Effector memory CD4-positive, alpha-beta T cell (primary cell): ENCODE data around the gene MGMT.

Experiments used
- DNase-seq, 3 donors: peaks; one replicate each; pipeline ENCODE4 v3.0.0-alpha.2; 2020
- H3K27ac ChIP-seq: 2 replicates; pipeline ENCODE4 v1.7.0; 2013; ENCODE audit warnings: mild to moderate bottlenecking, low read length, moderate library complexity; ENCODE audit not compliant: insufficient read depth, poor library complexity, severe bottlenecking
- H3K27me3 ChIP-seq: replicated peaks from 2 replicates; pipeline ENCODE4 v1.7.0; 2013; ENCODE audit warnings: mild to moderate bottlenecking, low read length; ENCODE audit not compliant: insufficient read depth, control insufficient read depth, poor library complexity, severe bottlenecking
- H3K36me3 ChIP-seq: 2 replicates; pipeline ENCODE4 v1.7.0; 2013; ENCODE audit warnings: mild to moderate bottlenecking, low read length, moderate library complexity; ENCODE audit not compliant: control insufficient read depth, insufficient read depth
- H3K4me1 ChIP-seq: 2 replicates; pipeline ENCODE4 v1.7.0; 2013; ENCODE audit warnings: low read length, mild to moderate bottlenecking; ENCODE audit not compliant: control insufficient read depth, insufficient read depth, poor library complexity, severe bottlenecking
- H3K4me3 ChIP-seq: 2 replicates; pipeline ENCODE4 v1.7.0; 2013; ENCODE audit warnings: low read length, low read depth, mild to moderate bottlenecking; ENCODE audit not compliant: insufficient read depth, poor library complexity, severe bottlenecking
- H3K9me3 ChIP-seq: 2 replicates; pipeline ENCODE4 v1.7.0; 2013; ENCODE audit warnings: mild to moderate bottlenecking, low read length, moderate library complexity; ENCODE audit not compliant: control insufficient read depth

Gene MGMT

DNA sequence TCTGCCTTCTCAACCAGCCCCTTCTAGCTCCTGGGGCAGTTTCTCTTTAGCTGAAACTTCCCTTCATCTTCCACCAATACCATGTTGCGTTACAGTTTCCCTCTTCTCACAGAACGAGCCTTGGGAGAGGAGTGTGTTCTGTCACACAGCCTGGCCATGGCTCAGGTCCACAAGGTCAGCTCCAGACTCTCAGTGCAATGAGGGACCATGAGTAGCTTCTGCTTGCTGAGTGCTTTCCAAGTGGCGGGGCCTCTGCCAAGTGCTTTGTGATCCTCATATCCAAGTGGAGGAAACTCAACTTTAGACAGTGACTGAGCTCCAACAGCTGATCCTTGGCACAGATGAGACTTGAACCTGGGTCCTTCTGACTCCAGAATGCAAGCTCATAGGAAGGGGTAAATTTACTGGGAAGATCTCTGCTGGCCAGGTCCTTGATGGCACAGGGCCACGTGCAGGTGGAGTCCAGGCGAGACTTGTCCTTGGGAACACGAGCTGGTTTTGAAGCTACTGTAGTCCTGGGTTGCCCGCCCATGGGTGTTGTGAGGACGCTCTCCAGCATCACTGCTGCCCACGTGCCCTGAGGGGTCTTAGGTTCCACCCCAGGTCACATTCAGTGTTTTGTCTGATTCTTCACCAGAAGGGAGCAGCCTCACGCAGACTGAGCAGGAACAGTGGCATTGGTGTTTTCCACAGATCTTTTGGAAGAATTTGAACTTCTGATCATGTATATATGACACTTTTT, 259.0 kb downstream of the MGMT start:
- no peaks in the 10 kb centered on the region for H3K27me3 ChIP-seq
- H3K36me3 ChIP-seq, result no peaks in the 10 kb centered on the region
- no peak overlapping the region for H3K27ac ChIP-seq
- no peak overlapping the region for H3K4me3 ChIP-seq
- no peaks in the 10 kb centered on the region for H3K4me1 ChIP-seq
- DNase-seq, result no peak
- no peaks in the 10 kb centered on the region for H3K9me3 ChIP-seq

DNA sequence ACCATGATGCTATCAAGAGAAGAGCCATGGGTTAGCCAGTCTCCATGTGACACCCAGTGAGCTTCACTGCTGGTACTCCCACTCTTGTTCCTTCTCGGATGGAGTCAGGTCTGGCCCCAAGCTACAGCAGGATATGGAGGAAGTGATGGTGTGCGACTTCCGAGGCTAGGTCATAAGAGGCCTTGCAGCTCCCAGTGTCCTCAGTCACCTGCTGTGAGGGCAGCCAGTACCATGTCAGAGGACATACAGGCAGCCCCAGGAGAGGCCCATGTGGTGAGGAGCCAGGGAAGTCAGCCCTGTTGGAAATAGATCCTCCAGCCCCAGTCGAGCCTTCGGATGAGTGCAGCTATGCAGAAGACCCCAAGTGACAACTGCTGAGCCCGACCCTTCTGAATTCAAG, 260.0 kb downstream of the MGMT start:
- Histone ChIP-seq H3K9me3 (no peaks in the 10 kb centered on the region), H3K4me1 (no peaks in the 10 kb centered on the region), H3K27me3 (no peaks in the 10 kb centered on the region), H3K27ac (no peak overlapping the region), H3K4me3 (no peak overlapping the region), H3K36me3 (no peaks in the 10 kb centered on the region)
- no peak for DNase-seq

GRCh38 chr10:129727495-129727894, 260.5 kb downstream of the MGMT start:
- no peak for DNase-seq
- H3K27me3 ChIP-seq, result no peaks in the 10 kb centered on the region

DNA sequence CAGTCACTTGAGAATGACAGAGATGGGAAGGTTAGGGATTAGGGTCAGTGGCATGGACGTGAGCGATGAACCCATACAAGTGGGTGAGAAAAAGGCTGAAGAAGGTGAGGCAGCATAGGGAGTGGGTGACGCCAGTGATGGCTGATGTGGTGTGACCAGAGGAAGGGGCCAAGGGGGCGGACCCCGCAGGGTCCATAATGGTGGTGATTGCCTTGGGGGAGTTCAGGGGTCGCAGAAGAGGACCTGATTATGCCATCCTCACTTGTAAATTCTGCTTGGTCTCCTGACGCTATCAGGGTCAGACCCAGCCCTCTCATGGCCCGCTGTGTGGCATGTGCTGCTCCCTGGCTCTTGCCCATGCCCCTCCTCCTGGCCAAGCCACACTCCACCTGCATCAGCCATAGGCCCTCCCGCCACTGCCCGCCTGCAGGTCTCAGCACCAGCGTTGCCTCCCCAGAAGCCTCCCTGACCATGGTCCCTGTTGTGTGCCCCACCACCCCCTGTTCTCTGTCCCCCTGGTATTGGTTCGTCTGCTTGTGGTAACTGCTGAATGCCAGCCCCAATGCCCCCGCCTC, 261.3 kb downstream of the MGMT start:
- no peaks in the 10 kb centered on the region for H3K4me1 ChIP-seq
- no peak overlapping the region for H3K4me3 ChIP-seq
- no peak for DNase-seq
- H3K9me3 ChIP-seq, result no peaks in the 10 kb centered on the region
- H3K27me3 ChIP-seq, result no peaks in the 10 kb centered on the region
- no peaks in the 10 kb centered on the region for H3K36me3 ChIP-seq
- H3K27ac ChIP-seq, result no peak overlapping the region

More at GRCh38 chr10:129727495-129727894, 260.5 kb downstream of the MGMT start:
- Histone ChIP-seq H3K27ac (no peak overlapping the region), H3K4me3 (no peak overlapping the region), H3K4me1 (no peaks in the 10 kb centered on the region), H3K36me3 (no peaks in the 10 kb centered on the region), H3K9me3 (no peaks in the 10 kb centered on the region)

DNA sequence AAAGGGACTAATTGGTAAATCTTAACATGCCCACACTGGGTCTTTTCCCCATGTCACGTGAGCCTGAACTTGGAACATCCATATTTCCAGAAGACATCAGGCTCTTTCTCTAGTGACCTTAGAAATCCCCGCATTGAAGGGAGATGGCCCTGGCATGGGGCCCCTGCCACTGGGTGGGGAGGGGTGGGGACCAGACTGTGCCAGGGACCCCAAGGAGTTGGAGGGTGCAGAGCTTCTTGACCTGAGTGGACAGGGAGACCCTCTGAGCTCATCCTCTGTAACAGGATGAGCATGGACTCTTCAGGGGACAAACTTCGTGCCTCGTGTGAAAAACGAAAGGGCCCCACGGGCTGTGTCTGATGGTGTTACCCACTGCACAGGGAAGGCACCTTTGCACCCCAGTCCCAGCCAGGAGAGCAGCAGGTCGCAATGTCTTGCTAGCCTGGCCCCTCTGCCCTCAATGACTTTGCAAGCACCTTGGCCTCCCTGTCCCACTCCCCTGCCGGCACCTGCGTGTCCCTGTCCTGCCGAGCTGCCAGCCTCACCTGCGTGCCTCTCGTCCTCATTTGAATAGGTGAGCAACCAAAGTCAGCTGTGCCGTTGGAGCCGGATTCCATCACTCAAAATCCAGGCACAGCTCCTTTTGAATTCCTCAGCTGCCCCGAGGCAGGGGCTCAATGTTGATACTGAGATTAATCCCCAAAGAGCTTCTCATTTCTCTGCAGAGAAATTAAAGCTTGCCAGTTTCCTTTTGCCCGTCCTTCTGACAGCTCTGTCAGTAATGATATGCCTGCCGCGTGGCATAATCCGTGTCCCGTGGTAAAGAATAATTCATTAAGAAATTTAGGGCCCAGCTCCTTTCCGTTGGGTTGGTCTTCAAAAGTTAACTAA, 262.1 kb downstream of the MGMT start:
- Histone ChIP-seq H3K27me3 (no peaks in the 10 kb centered on the region), H3K4me3 (no peak overlapping the region), H3K4me1 (no peaks in the 10 kb centered on the region), H3K9me3 (no peaks in the 10 kb centered on the region), H3K36me3 (no peaks in the 10 kb centered on the region), H3K27ac (no peak overlapping the region)
- no peak for DNase-seq

- Histone ChIP-seq H3K27ac (no peak overlapping the region), H3K9me3 (no peaks in the 10 kb centered on the region), H3K4me1 (no peaks in the 10 kb centered on the region), H3K4me3 (no peak overlapping the region), H3K27me3 (no peaks in the 10 kb centered on the region), H3K36me3 (no peaks in the 10 kb centered on the region)
- no peak for DNase-seq
These were observed 263.4 kb downstream of the MGMT start for GRCh38 chr10:129730272-129730992.

- no peak overlapping the region for H3K4me3 ChIP-seq
- no peaks in the 10 kb centered on the region for H3K9me3 ChIP-seq
- DNase-seq, result no peak
- H3K4me1 ChIP-seq, result no peaks in the 10 kb centered on the region
- no peaks in the 10 kb centered on the region for H3K27me3 ChIP-seq
- H3K27ac ChIP-seq, result no peak overlapping the region
- H3K36me3 ChIP-seq, result no peaks in the 10 kb centered on the region
These were observed 263.9 kb downstream of the MGMT start for GRCh38 chr10:129730993-129731325.

GRCh38 chr10:129740532-129741279, 273.7 kb downstream of the MGMT start:
- Histone ChIP-seq H3K9me3 (peaks cover 3% of the 10 kb centered on the region), H3K27me3 (no peaks in the 10 kb centered on the region), H3K27ac (no peak overlapping the region), H3K36me3 (no peaks in the 10 kb centered on the region), H3K4me3 (no peak overlapping the region), H3K4me1 (no peaks in the 10 kb centered on the region)
- DNase-seq, result no peak

GRCh38 chr10:129741280-129741977, 274.4 kb downstream of the MGMT start:
- no peaks in the 10 kb centered on the region for H3K4me1 ChIP-seq
- H3K9me3 ChIP-seq, result peaks cover 3% of the 10 kb centered on the region
- no peaks in the 10 kb centered on the region for H3K27me3 ChIP-seq
- no peak overlapping the region for H3K4me3 ChIP-seq
- H3K36me3 ChIP-seq, result no peaks in the 10 kb centered on the region
- no peak overlapping the region for H3K27ac ChIP-seq
- DNase-seq, result no peak
